Activated naive CD8-positive, alpha-beta T cell treated with anti-CD3 and anti-CD28 coated beads, Interleukin-2, amount 50 U/mL, for 24 hours (primary cell): ENCODE data around the gene LYRM7.
"Not testable (repeated sequence)": the region's sequence is repeated elsewhere in the genome, so short reads cannot be mapped to it uniquely, and the experiment has no call there.

Experiments used
- ATAC-seq: fragments of 150-1000 bp; cut with Tn5 transposase; one replicate; pipeline ENCODE4 v1.10.0; 2021
- DNase-seq: peaks from one replicate; pipeline ENCODE4 v3.0.0; 2021
- H3K27ac Mint-ChIP-seq: one replicate; pipeline ENCODE4 v1.8.0; 2021; ENCODE audit warnings: mild to moderate bottlenecking, mixed read lengths
- H3K27me3 Mint-ChIP-seq: one replicate; pipeline ENCODE4 v1.8.0; 2021; ENCODE audit warnings: mixed read lengths
- H3K36me3 Mint-ChIP-seq: one replicate; pipeline ENCODE4 v1.8.0; 2021; ENCODE audit warnings: low read depth, mixed read lengths
- H3K4me1 Mint-ChIP-seq: one replicate; pipeline ENCODE4 v1.8.0; 2021; ENCODE audit warnings: mixed read lengths
- H3K4me3 Mint-ChIP-seq: one replicate; pipeline ENCODE4 v1.8.0; 2021; ENCODE audit warnings: mild to moderate bottlenecking, moderate library complexity, mixed read lengths
- H3K9me3 Mint-ChIP-seq: one replicate; pipeline ENCODE4 v1.8.0; 2021; ENCODE audit warnings: mixed read lengths

LYRM7 gene

GRCh38 chr5:131164191-131165118 lies 6.3 kb upstream of the LYRM7 start:
- Mint-ChIP-seq H3K9me3 (no peaks in the 10 kb centered on the region), H3K36me3 (peaks cover 49% of the 10 kb centered on the region), H3K27ac (peak overlapping the region; percentile 98), H3K27me3 (no peaks in the 10 kb centered on the region), H3K4me1 (peaks cover 55% of the 10 kb centered on the region), H3K4me3 (peak overlapping the region; percentile 96)
- ATAC-seq = peak; percentile 66
- peak; percentile 67 for DNase-seq

- H3K27me3 Mint-ChIP-seq = no peaks in the 10 kb centered on the region
- H3K9me3 Mint-ChIP-seq = no peaks in the 10 kb centered on the region
- DNase-seq (peak; percentile 97), ATAC-seq (peak; percentile 91)
- peak within 1 kb of the TSS; percentile 96 for H3K4me3 Mint-ChIP-seq
- peak within 1 kb of the TSS; percentile 98 for H3K27ac Mint-ChIP-seq
- H3K4me1 Mint-ChIP-seq = peaks cover 53% of the 10 kb centered on the region
- peaks cover 42% of the 10 kb centered on the region for H3K36me3 Mint-ChIP-seq
Measured at GRCh38 chr5:131165119-131165727, 5.5 kb upstream of the LYRM7 start, which contains the start of gene HINT1. HINT1 (minus strand) TSS chr5:131165256; CDS start chr5:131165205, 51 bp downstream.

GRCh38 chr5:131167615-131168014 lies 3.1 kb upstream of the LYRM7 start:
- Mint-ChIP-seq H3K36me3 (peaks cover 23% of the 10 kb centered on the region), H3K27ac (no peak overlapping the region), H3K9me3 (no peaks in the 10 kb centered on the region), H3K4me3 (no peak overlapping the region), H3K4me1 (peaks cover 43% of the 10 kb centered on the region), H3K27me3 (no peaks in the 10 kb centered on the region)
- DNase-seq (no peak), ATAC-seq (no peak)

- DNase-seq = no peak
- Mint-ChIP-seq H3K27ac (peak overlapping the region; percentile 94), H3K4me1 (peaks cover 42% of the 10 kb centered on the region), H3K4me3 (peak overlapping the region; percentile 99), H3K9me3 (no peaks in the 10 kb centered on the region), H3K27me3 (no peaks in the 10 kb centered on the region), H3K36me3 (peaks cover 16% of the 10 kb centered on the region)
- no peak for ATAC-seq
Measured at GRCh38 chr5:131169810-131170539, 769 bp upstream of the LYRM7 start.

GRCh38 chr5:131171276-131171810 lies 599 bp downstream of the LYRM7 start:
- ATAC-seq (no peak), DNase-seq (no peak)
- Mint-ChIP-seq H3K27ac (peak overlapping the region; percentile 94), H3K9me3 (no peaks in the 10 kb centered on the region), H3K4me3 (peak overlapping the region; percentile 99), H3K4me1 (peaks cover 33% of the 10 kb centered on the region), H3K27me3 (no peaks in the 10 kb centered on the region), H3K36me3 (peaks cover 14% of the 10 kb centered on the region)

GRCh38 chr5:131180407-131180806 lies 9.7 kb downstream of the LYRM7 start:
- no peak overlapping the region for H3K27ac Mint-ChIP-seq
- no peak overlapping the region for H3K4me3 Mint-ChIP-seq
- DNase-seq = no peak
- H3K36me3 Mint-ChIP-seq = peaks cover 15% of the 10 kb centered on the region
- no peaks in the 10 kb centered on the region for H3K9me3 Mint-ChIP-seq
- ATAC-seq = no peak
- H3K27me3 Mint-ChIP-seq = no peaks in the 10 kb centered on the region
- H3K4me1 Mint-ChIP-seq = peaks cover 14% of the 10 kb centered on the region

GRCh38 chr5:131182839-131183238 lies 12.1 kb downstream of the LYRM7 start:
- Mint-ChIP-seq H3K4me3 (no peak overlapping the region), H3K9me3 (no peaks in the 10 kb centered on the region), H3K27ac (no peak overlapping the region), H3K4me1 (peaks cover 9% of the 10 kb centered on the region), H3K27me3 (no peaks in the 10 kb centered on the region), H3K36me3 (peaks cover 17% of the 10 kb centered on the region)
- no peak for DNase-seq
- no peak for ATAC-seq

- H3K4me3 Mint-ChIP-seq = no peak overlapping the region
- H3K27ac Mint-ChIP-seq = peak overlapping the region; percentile 49
- ATAC-seq = no peak
- peaks cover 3% of the 10 kb centered on the region for H3K4me1 Mint-ChIP-seq
- no peak for DNase-seq
- H3K36me3 Mint-ChIP-seq = peaks cover 24% of the 10 kb centered on the region
- H3K27me3 Mint-ChIP-seq = no peaks in the 10 kb centered on the region
- no peaks in the 10 kb centered on the region for H3K9me3 Mint-ChIP-seq
Measured at GRCh38 chr5:131185523-131186104, 14.9 kb downstream of the LYRM7 start.

GRCh38 chr5:131186561-131187256 lies 16.0 kb downstream of the LYRM7 start:
- no peaks in the 10 kb centered on the region for H3K27me3 Mint-ChIP-seq
- H3K36me3 Mint-ChIP-seq = peaks cover 26% of the 10 kb centered on the region
- no peaks in the 10 kb centered on the region for H3K9me3 Mint-ChIP-seq
- DNase-seq (no peak), ATAC-seq (no peak)
- H3K27ac Mint-ChIP-seq = no peak overlapping the region
- no peak overlapping the region for H3K4me3 Mint-ChIP-seq
- H3K4me1 Mint-ChIP-seq = peaks cover 3% of the 10 kb centered on the region

GRCh38 chr5:131193106-131193505 lies 22.4 kb downstream of the LYRM7 start:
- Mint-ChIP-seq H3K27me3 (no peaks in the 10 kb centered on the region), H3K9me3 (no peaks in the 10 kb centered on the region), H3K27ac (no peak overlapping the region), H3K4me3 (no peak overlapping the region), H3K36me3 (peaks cover 18% of the 10 kb centered on the region), H3K4me1 (peaks cover 7% of the 10 kb centered on the region)
- no peak for DNase-seq
- ATAC-seq = no peak

- not testable (repeated sequence) for H3K9me3 Mint-ChIP-seq, H3K4me1 Mint-ChIP-seq, DNase-seq, H3K4me3 Mint-ChIP-seq, ATAC-seq, H3K27me3 Mint-ChIP-seq, H3K27ac Mint-ChIP-seq
- H3K36me3 Mint-ChIP-seq = peaks cover 16% of the 10 kb centered on the region
Measured at GRCh38 chr5:131193897-131194296, 23.2 kb downstream of the LYRM7 start.

- H3K4me3 Mint-ChIP-seq = no peak overlapping the region
- ATAC-seq = no peak
- H3K27me3 Mint-ChIP-seq = no peaks in the 10 kb centered on the region
- DNase-seq = no peak
- H3K36me3 Mint-ChIP-seq = peaks cover 11% of the 10 kb centered on the region
- H3K27ac Mint-ChIP-seq = no peak overlapping the region
- H3K9me3 Mint-ChIP-seq = no peaks in the 10 kb centered on the region
- H3K4me1 Mint-ChIP-seq = peaks cover 9% of the 10 kb centered on the region
Measured at GRCh38 chr5:131194725-131195124, 24.0 kb downstream of the LYRM7 start.

- peaks cover 9% of the 10 kb centered on the region for H3K4me1 Mint-ChIP-seq
- H3K36me3 Mint-ChIP-seq = peaks cover 14% of the 10 kb centered on the region
- ATAC-seq = no peak
- H3K4me3 Mint-ChIP-seq = no peak overlapping the region
- no peaks in the 10 kb centered on the region for H3K27me3 Mint-ChIP-seq
- no peak for DNase-seq
- no peak overlapping the region for H3K27ac Mint-ChIP-seq
- no peaks in the 10 kb centered on the region for H3K9me3 Mint-ChIP-seq
Measured at GRCh38 chr5:131195696-131196095, 25.0 kb downstream of the LYRM7 start.
